Sigmoid colon (tissue), 3 donors: ENCODE results near the gene CD4.

Source experiments
- POLR2A ChIP-seq, 2 donors: fragments of 450-650 bp; IDR thresholded peaks; one replicate each; pipeline ENCODE4 v1.6.1; 2016; ENCODE audit warnings: antibody characterized with exemption in 2 of 2, mild to moderate bottlenecking in 2 of 2, moderate library complexity in 2 of 2
- TF ChIP-seq, protein P1 (sequence below), 4 experiments: fragments of 450-650 bp in 3 of 4; fragments of 200-600 bp in 1 of 4; IDR thresholded peaks; one replicate each; pipeline ENCODE4 v1.5.1; 2016 to 2019; ENCODE audit warnings: antibody characterized with exemption in 4 of 4, mild to moderate bottlenecking in 3 of 4, moderate library complexity in 2 of 4

GRCh38 chr12:6768990-6769389 lies 20.3 kb upstream of the CD4 start:
- TF ChIP-seq, protein P1, sequence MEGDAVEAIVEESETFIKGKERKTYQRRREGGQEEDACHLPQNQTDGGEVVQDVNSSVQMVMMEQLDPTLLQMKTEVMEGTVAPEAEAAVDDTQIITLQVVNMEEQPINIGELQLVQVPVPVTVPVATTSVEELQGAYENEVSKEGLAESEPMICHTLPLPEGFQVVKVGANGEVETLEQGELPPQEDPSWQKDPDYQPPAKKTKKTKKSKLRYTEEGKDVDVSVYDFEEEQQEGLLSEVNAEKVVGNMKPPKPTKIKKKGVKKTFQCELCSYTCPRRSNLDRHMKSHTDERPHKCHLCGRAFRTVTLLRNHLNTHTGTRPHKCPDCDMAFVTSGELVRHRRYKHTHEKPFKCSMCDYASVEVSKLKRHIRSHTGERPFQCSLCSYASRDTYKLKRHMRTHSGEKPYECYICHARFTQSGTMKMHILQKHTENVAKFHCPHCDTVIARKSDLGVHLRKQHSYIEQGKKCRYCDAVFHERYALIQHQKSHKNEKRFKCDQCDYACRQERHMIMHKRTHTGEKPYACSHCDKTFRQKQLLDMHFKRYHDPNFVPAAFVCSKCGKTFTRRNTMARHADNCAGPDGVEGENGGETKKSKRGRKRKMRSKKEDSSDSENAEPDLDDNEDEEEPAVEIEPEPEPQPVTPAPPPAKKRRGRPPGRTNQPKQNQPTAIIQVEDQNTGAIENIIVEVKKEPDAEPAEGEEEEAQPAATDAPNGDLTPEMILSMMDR (IDR thresholded peaks at IDR 0.05): no peak
- TF ChIP-seq POLR2A (IDR thresholded peaks at IDR 0.05): no peak
